Adrenal gland (tissue), 5 donors: ENCODE measurements around the gene NINL.

Source experiments
- POLR2A ChIP-seq, 2 donors: fragments of 450-650 bp; IDR thresholded peaks; one replicate each; pipeline ENCODE4 v1.6.1; 2017; ENCODE audit warnings: antibody characterized with exemption in 2 of 2, mild to moderate bottlenecking in 2 of 2, moderate library complexity in 1 of 2
- TF ChIP-seq, protein P1 (sequence below), 6 experiments: fragments of 450-650 bp in 4 of 6; fragments of 200-600 bp in 2 of 6; sonication (generic) in 1 of 6; IDR thresholded peaks; 1 replicate in 5 of 6; 2 replicates in 1 of 6; pipeline versions ENCODE4 v1.5.1 to v1.8.0; 2016 to 2021; ENCODE audit warnings: antibody characterized with exemption in 6 of 6, mild to moderate bottlenecking in 2 of 6, moderate library complexity in 1 of 6
- donor health status: DM: no; HTN: no; CAD: no.

DNA sequence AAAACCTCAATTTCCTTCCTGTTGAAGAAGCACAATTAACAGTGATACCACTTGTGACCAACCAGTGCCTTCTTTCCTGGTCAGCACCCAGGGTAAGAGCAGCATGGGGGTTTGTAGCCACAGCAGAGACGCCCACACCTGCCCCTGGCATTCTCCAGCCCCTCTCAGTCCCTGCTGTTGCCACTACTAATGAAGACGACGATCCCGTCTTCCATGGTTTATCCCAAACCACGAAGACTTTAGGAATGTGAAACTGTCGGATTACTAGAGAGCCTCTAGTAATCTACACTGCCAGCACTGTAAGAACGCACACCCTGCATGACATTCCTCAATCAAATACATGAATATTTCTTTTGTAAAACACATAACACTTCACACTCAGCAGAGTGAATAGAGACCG lies 117.9 kb downstream of the NINL start:
- TF ChIP-seq, protein P1, sequence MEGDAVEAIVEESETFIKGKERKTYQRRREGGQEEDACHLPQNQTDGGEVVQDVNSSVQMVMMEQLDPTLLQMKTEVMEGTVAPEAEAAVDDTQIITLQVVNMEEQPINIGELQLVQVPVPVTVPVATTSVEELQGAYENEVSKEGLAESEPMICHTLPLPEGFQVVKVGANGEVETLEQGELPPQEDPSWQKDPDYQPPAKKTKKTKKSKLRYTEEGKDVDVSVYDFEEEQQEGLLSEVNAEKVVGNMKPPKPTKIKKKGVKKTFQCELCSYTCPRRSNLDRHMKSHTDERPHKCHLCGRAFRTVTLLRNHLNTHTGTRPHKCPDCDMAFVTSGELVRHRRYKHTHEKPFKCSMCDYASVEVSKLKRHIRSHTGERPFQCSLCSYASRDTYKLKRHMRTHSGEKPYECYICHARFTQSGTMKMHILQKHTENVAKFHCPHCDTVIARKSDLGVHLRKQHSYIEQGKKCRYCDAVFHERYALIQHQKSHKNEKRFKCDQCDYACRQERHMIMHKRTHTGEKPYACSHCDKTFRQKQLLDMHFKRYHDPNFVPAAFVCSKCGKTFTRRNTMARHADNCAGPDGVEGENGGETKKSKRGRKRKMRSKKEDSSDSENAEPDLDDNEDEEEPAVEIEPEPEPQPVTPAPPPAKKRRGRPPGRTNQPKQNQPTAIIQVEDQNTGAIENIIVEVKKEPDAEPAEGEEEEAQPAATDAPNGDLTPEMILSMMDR (IDR thresholded peaks at IDR 0.05): no peak
- TF ChIP-seq POLR2A (IDR thresholded peaks at IDR 0.05): no peak
